ENCODE measurements around the gene OR8B12. TPM values are rescaled to one million over a fixed set of nuclear protein-coding genes. Genes with fewer than 3 reads are reported as not detected.

Gene OR8B12
- total RNA-seq, 3 donors from 2014 or later (not counting 1 experiment from before 2014, with no cell fraction given): not detected

DNA sequence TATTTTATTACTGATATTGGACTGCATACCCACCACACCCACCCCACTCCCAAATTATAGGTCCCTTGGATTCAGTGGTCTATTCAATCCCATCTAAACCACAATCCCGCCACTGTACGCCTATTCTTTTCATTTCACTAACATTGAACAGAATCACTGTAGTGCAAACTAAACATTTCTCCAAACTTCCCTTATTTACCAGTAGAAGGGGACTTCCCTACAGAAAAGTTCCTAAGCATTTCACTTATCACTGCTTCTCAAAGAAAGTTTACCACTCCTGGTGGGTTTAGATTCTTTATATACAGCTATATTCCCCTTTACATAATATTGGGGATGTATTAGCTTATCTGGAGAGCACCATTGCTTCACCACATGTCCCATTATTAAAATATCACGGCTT lies 29.3 kb downstream of the OR8B12 start:
- ATAC-seq: no peak
- H3K27me3 ChIP-seq (ENCODE audit: control insufficient read depth, insufficient read depth, low read length): no peaks in the 10 kb centered on the region
- no peak overlapping the region for H3K4me3 ChIP-seq (ENCODE audit: low read length)
- H3K36me3 ChIP-seq (ENCODE audit: control insufficient read depth, insufficient read depth, low read length): no peaks in the 10 kb centered on the region
- H3K9me3 ChIP-seq (ENCODE audit: control insufficient read depth, insufficient read depth, low read length): peaks cover 4% of the 10 kb centered on the region
- Mint-ChIP-seq H3K4me3 (no peak overlapping the region), H3K9me3 (no peaks in the 10 kb centered on the region), H3K4me1 (peaks cover 0 to 8% of the 10 kb centered on the region in 2 donors), H3K27ac (no peak overlapping the region), H3K36me3 (no peaks in the 10 kb centered on the region), H3K27me3 (ENCODE audit: low read depth in 2 of 2) (no peaks in the 10 kb centered on the region)
- 82% methylated on average over 3 of the region's 3 CpGs for WGBS (ENCODE audit: insufficient coverage)
- TF ChIP-seq, protein P1, sequence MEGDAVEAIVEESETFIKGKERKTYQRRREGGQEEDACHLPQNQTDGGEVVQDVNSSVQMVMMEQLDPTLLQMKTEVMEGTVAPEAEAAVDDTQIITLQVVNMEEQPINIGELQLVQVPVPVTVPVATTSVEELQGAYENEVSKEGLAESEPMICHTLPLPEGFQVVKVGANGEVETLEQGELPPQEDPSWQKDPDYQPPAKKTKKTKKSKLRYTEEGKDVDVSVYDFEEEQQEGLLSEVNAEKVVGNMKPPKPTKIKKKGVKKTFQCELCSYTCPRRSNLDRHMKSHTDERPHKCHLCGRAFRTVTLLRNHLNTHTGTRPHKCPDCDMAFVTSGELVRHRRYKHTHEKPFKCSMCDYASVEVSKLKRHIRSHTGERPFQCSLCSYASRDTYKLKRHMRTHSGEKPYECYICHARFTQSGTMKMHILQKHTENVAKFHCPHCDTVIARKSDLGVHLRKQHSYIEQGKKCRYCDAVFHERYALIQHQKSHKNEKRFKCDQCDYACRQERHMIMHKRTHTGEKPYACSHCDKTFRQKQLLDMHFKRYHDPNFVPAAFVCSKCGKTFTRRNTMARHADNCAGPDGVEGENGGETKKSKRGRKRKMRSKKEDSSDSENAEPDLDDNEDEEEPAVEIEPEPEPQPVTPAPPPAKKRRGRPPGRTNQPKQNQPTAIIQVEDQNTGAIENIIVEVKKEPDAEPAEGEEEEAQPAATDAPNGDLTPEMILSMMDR (IDR thresholded peaks at IDR 0.05): no peak
- no peaks in the 10 kb centered on the region for H3K4me1 ChIP-seq (ENCODE audit: control insufficient read depth, insufficient read depth, low read length)
- intact Hi-C loops (cut with micrococcal nuclease): no loop called here
- DNase-seq: no peak
- no peak overlapping the region for H3K27ac ChIP-seq (ENCODE audit: low read length)

DNA sequence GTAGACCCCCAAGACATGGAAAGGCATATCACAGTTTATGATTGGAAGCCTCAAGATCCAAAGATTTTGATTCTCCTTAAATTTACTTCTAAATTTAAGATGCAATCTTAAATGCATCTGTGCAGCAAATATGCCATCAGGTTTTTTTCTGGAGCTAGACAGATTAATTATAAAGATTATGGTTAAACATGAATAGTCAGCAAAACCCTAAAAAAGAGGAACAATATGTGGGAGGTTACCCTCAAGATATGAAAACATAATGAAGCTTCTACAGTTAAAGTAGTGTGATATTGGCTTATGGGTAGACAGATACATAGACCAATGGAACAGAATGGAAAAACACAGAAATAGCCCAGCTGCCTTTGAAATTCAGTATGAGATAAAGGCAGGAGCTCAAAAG lies 31.7 kb downstream of the OR8B12 start:
- H3K9me3 ChIP-seq (ENCODE audit: control insufficient read depth, insufficient read depth, low read length): peaks cover 4% of the 10 kb centered on the region
- ATAC-seq (no peak), DNase-seq (no peak)
- Mint-ChIP-seq H3K27me3 (ENCODE audit: low read depth in 2 of 2) (no peaks in the 10 kb centered on the region), H3K4me3 (no peak overlapping the region), H3K36me3 (no peaks in the 10 kb centered on the region), H3K27ac (no peak overlapping the region), H3K9me3 (peaks cover 2 to 9% of the 10 kb centered on the region in 2 donors), H3K4me1 (peaks cover 0 to 7% of the 10 kb centered on the region in 2 donors)
- H3K4me1 ChIP-seq (ENCODE audit: control insufficient read depth, insufficient read depth, low read length): no peaks in the 10 kb centered on the region
- intact Hi-C loops (cut with micrococcal nuclease): no loop called here
- H3K36me3 ChIP-seq (ENCODE audit: control insufficient read depth, insufficient read depth, low read length): no peaks in the 10 kb centered on the region
- no peak overlapping the region for H3K27ac ChIP-seq (ENCODE audit: low read length)
- TF ChIP-seq, protein P1 (IDR thresholded peaks at IDR 0.05): no peak
- no peaks in the 10 kb centered on the region for H3K27me3 ChIP-seq (ENCODE audit: control insufficient read depth, insufficient read depth, low read length)
- H3K4me3 ChIP-seq (ENCODE audit: low read length): no peak overlapping the region

DNA sequence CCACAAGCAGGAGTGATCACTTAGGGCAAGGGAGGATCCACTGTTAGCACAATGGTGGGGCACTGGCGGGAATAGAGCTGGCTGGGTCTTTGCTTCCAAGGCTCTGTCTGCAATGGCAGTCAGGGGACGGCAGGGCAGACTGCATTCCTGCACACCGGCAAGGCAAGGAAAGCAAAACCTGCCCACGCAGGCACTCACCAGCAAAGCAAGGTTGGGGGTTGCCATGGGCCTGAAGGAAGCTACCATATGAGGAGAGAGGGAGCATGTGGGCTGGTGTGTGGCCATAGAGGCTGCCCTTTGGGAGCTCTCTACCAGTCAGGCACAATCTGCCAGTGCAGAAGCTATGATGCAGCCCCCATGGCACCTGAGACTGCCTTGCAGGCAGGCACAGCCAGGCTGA lies 33.2 kb downstream of the OR8B12 start:
- H3K27ac Mint-ChIP-seq: no peak overlapping the region
- H3K27me3 ChIP-seq (ENCODE audit: control insufficient read depth, insufficient read depth, low read length): no peaks in the 10 kb centered on the region
- TF ChIP-seq, protein P1 (IDR thresholded peaks at IDR 0.05): no peak
- 90% methylated on average over 4 of the region's 4 CpGs for WGBS (ENCODE audit: insufficient coverage)
- H3K9me3 Mint-ChIP-seq: peaks cover 2 to 9% of the 10 kb centered on the region in 2 donors
- H3K9me3 ChIP-seq (ENCODE audit: control insufficient read depth, insufficient read depth, low read length): peaks cover 4% of the 10 kb centered on the region
- no peaks in the 10 kb centered on the region for H3K4me1 ChIP-seq (ENCODE audit: control insufficient read depth, insufficient read depth, low read length)
- H3K4me1 Mint-ChIP-seq: no peaks in the 10 kb centered on the region
- H3K36me3 ChIP-seq (ENCODE audit: control insufficient read depth, insufficient read depth, low read length): no peaks in the 10 kb centered on the region
- no peak overlapping the region for H3K4me3 ChIP-seq (ENCODE audit: low read length)
- H3K27ac ChIP-seq (ENCODE audit: low read length): no peak overlapping the region
- intact Hi-C loops (cut with micrococcal nuclease): no loop called here
- DNase-seq (no peak), ATAC-seq (no peak)
- H3K4me3 Mint-ChIP-seq: no peak overlapping the region
- no peaks in the 10 kb centered on the region for H3K27me3 Mint-ChIP-seq (ENCODE audit: low read depth in 2 of 2)
- H3K36me3 Mint-ChIP-seq: no peaks in the 10 kb centered on the region

DNA sequence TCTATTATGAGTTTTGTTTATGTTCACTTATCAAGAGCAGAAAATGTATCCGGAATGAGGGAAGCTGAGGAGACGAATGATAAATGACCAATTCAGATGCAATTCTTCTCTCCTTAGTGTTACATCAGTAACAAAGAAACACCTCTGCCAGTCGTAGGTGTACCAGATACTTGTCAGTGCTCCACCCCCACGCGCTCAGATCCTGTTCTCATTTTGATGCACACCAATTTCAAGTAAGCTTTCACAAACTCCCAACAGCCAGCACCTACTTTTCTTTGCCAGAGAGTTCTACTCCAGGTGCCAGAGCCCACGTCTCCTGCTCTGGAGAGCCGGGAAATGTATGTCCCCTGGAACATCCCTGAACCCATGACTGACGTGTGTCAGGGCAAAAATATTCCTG lies 43.7 kb downstream of the OR8B12 start:
- H3K4me1 Mint-ChIP-seq: no peaks in the 10 kb centered on the region
- Histone ChIP-seq H3K9me3 (ENCODE audit: control insufficient read depth, insufficient read depth, low read length) (no peaks in the 10 kb centered on the region), H3K36me3 (ENCODE audit: control insufficient read depth, insufficient read depth, low read length) (no peaks in the 10 kb centered on the region), H3K27me3 (ENCODE audit: control insufficient read depth, insufficient read depth, low read length) (no peaks in the 10 kb centered on the region), H3K4me1 (ENCODE audit: control insufficient read depth, insufficient read depth, low read length) (no peaks in the 10 kb centered on the region), H3K4me3 (ENCODE audit: low read length) (no peak overlapping the region), H3K27ac (ENCODE audit: low read length) (no peak overlapping the region)
- WGBS (ENCODE audit: insufficient coverage): 90% methylated on average over 8 of the region's 8 CpGs
- no peaks in the 10 kb centered on the region for H3K9me3 Mint-ChIP-seq
- DNase-seq: no peak
- no peaks in the 10 kb centered on the region for H3K36me3 Mint-ChIP-seq
- no peak overlapping the region for H3K27ac Mint-ChIP-seq
- TF ChIP-seq, protein P1 (IDR thresholded peaks at IDR 0.05): no peak
- intact Hi-C loops (cut with micrococcal nuclease): no loop called here
- no peak overlapping the region for H3K4me3 Mint-ChIP-seq
- H3K27me3 Mint-ChIP-seq (ENCODE audit: low read depth in 2 of 2): no peaks in the 10 kb centered on the region
- ATAC-seq: no peak
